AG09309 (cell line): ENCODE results near the gene RGS6.

ENCODE experiments used
- DNase-seq: peaks from one replicate; pipeline ENCODE4 v3.0.0-alpha.2; 2010; ENCODE audit warnings: low read depth
- H3K4me3 ChIP-seq: 2 replicates; pipeline ENCODE4 v1.5.1; 2011; ENCODE audit warnings: mild to moderate bottlenecking, low read depth, low read length, moderate library complexity; ENCODE audit not compliant: control insufficient read depth
- TF ChIP-seq, protein P1 (sequence below): IDR thresholded peaks from 2 replicates; pipeline ENCODE4 v1.5.1; 2011; ENCODE audit warnings: mild to moderate bottlenecking, low read depth, low read length, inconsistent platforms; ENCODE audit not compliant: insufficient read depth, control insufficient read depth; ENCODE audit errors: missing control alignments

Gene RGS6

DNA sequence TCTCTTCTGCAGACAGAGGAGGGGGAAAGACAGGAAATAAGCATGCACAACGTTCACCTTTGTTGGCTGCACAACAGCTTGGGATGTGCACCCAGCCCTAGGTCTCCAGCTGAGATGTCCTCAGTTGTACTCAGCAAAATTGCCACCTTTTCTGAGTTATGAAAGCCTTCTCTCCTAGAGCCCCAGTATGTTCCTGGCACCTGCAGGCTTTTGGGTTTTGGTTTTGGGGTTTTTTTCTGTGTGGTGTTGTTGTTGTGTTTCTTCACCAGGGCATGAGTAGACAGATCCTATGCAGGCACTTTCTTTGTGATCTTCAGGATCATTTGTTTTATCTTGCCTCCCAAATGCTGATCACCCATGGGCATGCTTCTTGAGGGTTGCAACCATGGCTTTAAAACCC, 498.2 kb downstream of the RGS6 start:
- TF ChIP-seq, protein P1, sequence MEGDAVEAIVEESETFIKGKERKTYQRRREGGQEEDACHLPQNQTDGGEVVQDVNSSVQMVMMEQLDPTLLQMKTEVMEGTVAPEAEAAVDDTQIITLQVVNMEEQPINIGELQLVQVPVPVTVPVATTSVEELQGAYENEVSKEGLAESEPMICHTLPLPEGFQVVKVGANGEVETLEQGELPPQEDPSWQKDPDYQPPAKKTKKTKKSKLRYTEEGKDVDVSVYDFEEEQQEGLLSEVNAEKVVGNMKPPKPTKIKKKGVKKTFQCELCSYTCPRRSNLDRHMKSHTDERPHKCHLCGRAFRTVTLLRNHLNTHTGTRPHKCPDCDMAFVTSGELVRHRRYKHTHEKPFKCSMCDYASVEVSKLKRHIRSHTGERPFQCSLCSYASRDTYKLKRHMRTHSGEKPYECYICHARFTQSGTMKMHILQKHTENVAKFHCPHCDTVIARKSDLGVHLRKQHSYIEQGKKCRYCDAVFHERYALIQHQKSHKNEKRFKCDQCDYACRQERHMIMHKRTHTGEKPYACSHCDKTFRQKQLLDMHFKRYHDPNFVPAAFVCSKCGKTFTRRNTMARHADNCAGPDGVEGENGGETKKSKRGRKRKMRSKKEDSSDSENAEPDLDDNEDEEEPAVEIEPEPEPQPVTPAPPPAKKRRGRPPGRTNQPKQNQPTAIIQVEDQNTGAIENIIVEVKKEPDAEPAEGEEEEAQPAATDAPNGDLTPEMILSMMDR, result no peak
- no peak for DNase-seq
- no peak overlapping the region for H3K4me3 ChIP-seq

DNA sequence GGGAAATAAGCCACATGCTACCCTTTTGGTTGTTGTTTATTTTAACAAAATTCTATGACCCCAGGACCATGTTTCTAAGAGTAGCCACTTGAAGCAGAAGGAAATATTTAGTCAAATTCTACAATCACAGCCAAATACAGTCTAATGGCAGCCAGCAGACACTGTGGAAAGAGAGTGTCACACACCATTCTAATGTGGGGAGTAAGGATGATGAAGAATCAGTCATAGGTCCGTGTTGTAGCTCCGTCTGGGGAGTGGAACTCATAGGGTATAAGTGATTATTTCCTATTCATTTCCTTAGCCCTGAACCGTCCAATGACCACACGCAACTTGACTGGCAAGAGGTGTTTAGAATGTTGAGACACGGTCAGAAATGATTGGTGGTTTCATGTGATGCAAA, 500.5 kb downstream of the RGS6 start:
- DNase-seq, result no peak
- H3K4me3 ChIP-seq, result no peak overlapping the region
- TF ChIP-seq, protein P1, result no peak

DNA sequence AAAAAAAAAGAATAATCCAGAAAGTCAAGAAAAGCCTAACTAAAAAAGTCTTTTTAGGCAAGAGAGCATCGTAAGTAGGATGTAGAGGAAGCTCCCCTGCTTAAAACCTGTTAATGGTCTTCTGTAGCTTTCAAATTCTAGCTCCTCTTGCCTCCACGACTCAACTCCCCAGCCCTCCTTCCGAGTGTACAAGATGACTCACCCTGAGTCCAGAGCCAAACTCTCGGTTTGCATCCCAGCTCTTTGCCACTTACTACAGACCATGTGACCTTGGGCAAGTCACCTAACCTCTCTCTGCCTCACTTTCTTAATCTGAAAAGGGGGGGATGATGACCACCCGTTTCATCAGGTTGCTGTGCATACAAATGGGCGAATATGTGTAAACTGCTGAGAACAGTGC, 501.3 kb downstream of the RGS6 start:
- no peak for DNase-seq
- H3K4me3 ChIP-seq, result no peak overlapping the region
- TF ChIP-seq, protein P1, result no peak

DNA sequence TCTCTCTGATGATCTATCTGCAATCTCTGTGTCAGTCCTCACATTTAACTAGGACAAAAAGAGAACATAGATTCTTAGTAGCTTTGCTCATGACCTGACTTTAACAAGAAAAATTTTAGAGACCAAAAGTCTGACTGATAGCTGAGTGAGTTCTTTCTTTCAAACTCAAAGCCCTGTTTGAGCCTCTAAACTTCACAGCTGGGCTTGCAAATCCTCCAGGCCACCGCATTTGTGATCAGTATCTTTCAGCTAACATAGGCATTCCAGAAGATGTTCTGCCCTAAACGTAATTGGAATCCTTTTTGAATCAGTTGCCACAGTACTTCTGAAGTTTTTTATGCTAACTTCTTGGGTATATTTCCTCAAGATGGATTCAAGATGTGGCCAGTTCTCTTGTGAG, 502.6 kb downstream of the RGS6 start:
- H3K4me3 ChIP-seq, result no peak overlapping the region
- TF ChIP-seq, protein P1, result no peak
- DNase-seq, result no peak

DNA sequence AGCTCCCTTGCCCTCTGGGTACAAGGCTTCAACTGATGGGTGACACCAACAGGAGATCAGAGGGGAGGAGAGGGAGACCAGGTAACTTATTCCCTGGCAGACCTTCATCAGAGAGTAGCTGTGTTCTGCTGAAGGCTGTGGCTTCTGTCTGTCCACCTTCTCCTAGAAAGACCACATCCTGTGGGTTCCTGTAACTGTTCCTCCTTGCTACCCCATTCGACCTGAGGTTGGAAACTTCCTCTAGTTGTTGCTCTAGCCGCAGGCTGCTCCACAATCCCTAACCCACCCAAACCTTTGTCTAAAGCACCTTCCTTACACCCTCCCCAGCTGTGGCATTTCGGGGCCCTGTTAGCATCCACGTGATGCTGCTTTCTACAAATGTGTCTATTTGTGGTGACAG, 507.5 kb downstream of the RGS6 start:
- no peak overlapping the region for H3K4me3 ChIP-seq
- no peak for DNase-seq
- TF ChIP-seq, protein P1, result no peak

DNA sequence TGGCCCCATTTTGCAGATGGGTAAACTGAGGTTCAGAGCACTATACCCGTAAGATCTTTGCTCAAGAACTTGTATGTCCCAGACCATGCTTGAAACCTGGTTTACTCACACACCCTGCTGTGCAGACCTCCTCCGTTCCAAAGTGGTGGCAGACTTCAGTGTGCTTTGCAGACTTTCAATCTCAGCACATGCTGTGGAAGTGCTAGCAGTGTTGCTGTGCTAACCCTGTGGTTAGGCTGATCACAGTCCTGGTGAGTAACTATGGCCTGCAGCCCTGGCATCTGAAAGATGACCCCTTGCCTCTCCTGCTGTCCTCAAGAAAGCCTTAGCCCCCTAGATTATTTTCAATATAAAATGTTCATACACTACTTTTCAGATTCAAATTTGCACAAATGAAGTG, 511.0 kb downstream of the RGS6 start:
- TF ChIP-seq, protein P1, result no peak
- no peak overlapping the region for H3K4me3 ChIP-seq

DNA sequence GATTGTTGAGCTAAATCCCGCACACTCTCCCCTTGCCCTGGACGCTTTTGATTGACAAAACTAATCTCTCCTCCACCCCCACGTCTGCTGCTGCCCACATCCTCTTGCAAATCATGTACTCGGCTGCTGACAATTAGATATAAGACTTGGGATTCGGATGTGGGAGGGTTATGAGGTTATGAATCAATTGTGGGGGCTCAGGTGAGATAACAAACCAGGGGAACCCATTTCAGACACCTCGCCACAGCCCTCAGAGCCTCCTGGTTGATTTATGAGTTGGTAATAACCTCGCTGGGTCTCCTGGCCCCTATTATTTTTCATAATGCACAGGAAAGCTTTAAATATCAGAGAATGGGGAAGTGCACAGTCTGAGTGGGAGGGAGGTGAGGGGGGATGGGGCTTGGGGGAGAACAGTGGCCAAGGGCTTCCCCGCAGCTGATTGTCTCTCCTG, 511.8 kb downstream of the RGS6 start:
- TF ChIP-seq, protein P1, result no peak
- no peak overlapping the region for H3K4me3 ChIP-seq
- no peak for DNase-seq

More for the DNA sequence above, 511.0 kb downstream of the RGS6 start:
- DNase-seq, result no peak
